ENCODE results near the gene GSTP1. TPM values are rescaled to one million over a fixed set of nuclear protein-coding genes. Genes with fewer than 3 reads are reported as not detected.

Gene GSTP1
- polyA plus RNA-seq, 1 experiment: 883 TPM

- peaks cover 14% of the 10 kb centered on the region for H3K27me3 ChIP-seq (ENCODE audit: control insufficient read depth, insufficient read depth, low read length)
- peaks cover 26% of the 10 kb centered on the region for H3K36me3 ChIP-seq (ENCODE audit: control insufficient read depth, insufficient read depth, low read length)
- no peak overlapping the region for H3K4me3 ChIP-seq (ENCODE audit: low read depth, low read length)
- ChIA-PET POLR2A (no interaction called here), CTCF (interaction anchor here (0.6 to 10.0 kb wide), 9 partner anchors 8 to 196 kb away, joined by 3 to 88 read pairs (median 5); partner anchors contain the start of gene NUDT8)
- TF ChIP-seq CTCF (IDR thresholded peaks at IDR 0.05; ENCODE audit: insufficient read depth, low read depth, low read length): no peak
- DNase-seq (ENCODE audit: low read depth): no peak
Measured at GRCh38 chr11:67613313-67613959, 29.8 kb downstream of the GSTP1 start.

DNA sequence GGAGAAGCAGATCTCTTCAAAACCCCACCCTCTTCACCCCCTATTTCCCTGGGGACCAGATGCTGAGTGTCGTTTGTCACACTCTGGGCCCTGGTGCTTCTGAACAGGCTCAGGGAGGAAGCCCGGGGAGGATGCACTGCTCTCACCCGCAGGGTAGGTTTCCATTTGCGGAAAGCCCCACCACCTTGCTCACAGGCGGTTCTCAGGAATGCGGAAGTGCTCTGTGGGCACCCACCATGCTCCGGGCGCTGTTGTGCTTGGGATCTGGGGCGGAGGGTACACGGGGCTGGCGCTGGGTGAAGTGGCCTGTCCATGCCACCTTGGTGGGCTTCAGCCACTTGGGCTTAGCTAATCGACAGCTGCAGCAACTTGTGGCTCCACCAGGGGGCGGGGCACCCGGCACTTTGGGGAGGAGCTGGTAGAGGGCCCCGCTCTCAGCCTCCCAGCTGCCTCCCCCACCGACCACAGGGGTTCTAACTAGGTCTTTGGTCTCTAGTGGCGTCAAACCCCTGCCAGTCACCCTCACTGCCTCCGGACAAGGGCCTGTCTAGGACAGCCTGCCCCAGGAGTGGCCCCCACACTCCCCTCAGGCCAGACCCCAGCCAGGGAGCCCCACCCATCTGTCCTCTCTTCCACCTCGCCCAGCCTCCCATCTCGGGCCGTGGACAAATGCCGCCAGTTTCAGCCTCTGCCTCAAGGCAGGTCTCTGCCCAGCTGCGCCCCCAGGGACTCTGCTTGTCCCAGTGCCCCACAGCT is 30.5 kb downstream of the GSTP1 start:
- DNase-seq (ENCODE audit: low read depth): no peak
- CTCF ChIA-PET: interaction anchor here (0.6 to 10.0 kb wide), 10 partner anchors 9 to 196 kb away, joined by 3 to 88 read pairs (median 4); partner anchors contain the start of gene NUDT8
- peak; percentile 75 for TF ChIP-seq CTCF (IDR thresholded peaks at IDR 0.05; ENCODE audit: insufficient read depth, low read depth, low read length)
- H3K4me3 ChIP-seq (ENCODE audit: low read depth, low read length): 0 out of 2 replicates have a peak overlapping the region, but pooled peaks have one; percentile 2
- peaks cover 16% of the 10 kb centered on the region for H3K27me3 ChIP-seq (ENCODE audit: control insufficient read depth, insufficient read depth, low read length)
- H3K36me3 ChIP-seq (ENCODE audit: control insufficient read depth, insufficient read depth, low read length): peaks cover 20% of the 10 kb centered on the region
- POLR2A ChIA-PET: no interaction called here

- ChIA-PET CTCF (interaction anchor here (0.9 to 10.0 kb wide), 11 partner anchors 10 to 51 kb away, joined by 3 to 88 read pairs (median 4); partner anchors contain the start of genes GSTP1 and NUDT8), POLR2A (no interaction called here)
- no peak for DNase-seq (ENCODE audit: low read depth)
- Histone ChIP-seq H3K36me3 (ENCODE audit: control insufficient read depth, insufficient read depth, low read length) (peaks cover 18% of the 10 kb centered on the region), H3K27me3 (ENCODE audit: control insufficient read depth, insufficient read depth, low read length) (peaks cover 16% of the 10 kb centered on the region), H3K4me3 (ENCODE audit: low read depth, low read length) (no peak overlapping the region)
- peak; percentile 61 for TF ChIP-seq CTCF (IDR thresholded peaks at IDR 0.05; ENCODE audit: insufficient read depth, low read depth, low read length)
Measured at GRCh38 chr11:67614730-67615714, 31.4 kb downstream of the GSTP1 start.

DNA sequence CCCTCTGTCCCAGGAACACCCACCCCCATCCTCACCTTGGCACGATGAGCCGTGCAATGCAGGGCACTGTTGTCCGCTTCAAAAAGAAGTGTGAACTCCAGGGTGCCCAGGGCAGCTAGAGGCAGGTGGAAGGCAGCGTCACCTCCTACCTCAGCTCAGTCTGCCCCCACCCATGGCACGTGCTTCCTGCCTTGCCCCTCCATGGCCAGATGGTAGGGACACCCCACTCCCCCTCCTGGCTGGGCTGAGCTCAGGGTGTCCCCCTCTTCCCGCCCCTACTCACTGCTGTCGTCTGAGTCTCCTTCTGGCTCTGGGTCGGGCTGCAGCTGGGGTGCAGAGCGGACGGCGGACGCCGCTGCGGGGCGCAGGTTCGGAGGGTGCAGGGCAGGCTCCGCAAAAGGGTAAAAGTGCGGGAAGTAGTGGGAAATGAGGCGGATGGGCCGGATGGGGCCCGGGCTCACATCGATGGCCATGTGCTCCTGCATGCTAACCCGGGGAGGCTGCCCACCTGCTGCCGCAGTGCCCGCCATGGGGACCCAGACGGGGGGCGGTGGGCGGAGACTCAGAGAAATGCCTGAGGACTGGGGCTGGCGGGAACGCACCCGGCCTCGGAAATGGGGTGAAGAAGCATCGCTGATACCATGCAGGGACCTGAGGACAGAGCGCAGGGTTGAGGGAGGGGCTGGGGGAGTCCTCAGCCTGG is 32.3 kb downstream of the GSTP1 start:
- TF ChIP-seq CTCF (IDR thresholded peaks at IDR 0.05; ENCODE audit: insufficient read depth, low read depth, low read length): no peak
- Histone ChIP-seq H3K4me3 (ENCODE audit: low read depth, low read length) (no peak overlapping the region), H3K36me3 (ENCODE audit: control insufficient read depth, insufficient read depth, low read length) (peaks cover 12% of the 10 kb centered on the region), H3K27me3 (ENCODE audit: control insufficient read depth, insufficient read depth, low read length) (peaks cover 16% of the 10 kb centered on the region)
- DNase-seq (ENCODE audit: low read depth): no peak
- POLR2A ChIA-PET: no interaction called here
- CTCF ChIA-PET: interaction anchor here (0.9 to 10.0 kb wide), 4 partner anchors 13 to 52 kb away, joined by 3 to 88 read pairs (median 8); partner anchors contain the start of genes GSTP1 and NUDT8
